NCI-H524 (cell line): ENCODE measurements around the gene SPHK2.

Experiments used
- DNase-seq, 2 experiments: peaks; one replicate each; lab custom pipeline; 2025; lab: John Stamatoyannopoulos, UW

The SPHK2 gene

DNA sequence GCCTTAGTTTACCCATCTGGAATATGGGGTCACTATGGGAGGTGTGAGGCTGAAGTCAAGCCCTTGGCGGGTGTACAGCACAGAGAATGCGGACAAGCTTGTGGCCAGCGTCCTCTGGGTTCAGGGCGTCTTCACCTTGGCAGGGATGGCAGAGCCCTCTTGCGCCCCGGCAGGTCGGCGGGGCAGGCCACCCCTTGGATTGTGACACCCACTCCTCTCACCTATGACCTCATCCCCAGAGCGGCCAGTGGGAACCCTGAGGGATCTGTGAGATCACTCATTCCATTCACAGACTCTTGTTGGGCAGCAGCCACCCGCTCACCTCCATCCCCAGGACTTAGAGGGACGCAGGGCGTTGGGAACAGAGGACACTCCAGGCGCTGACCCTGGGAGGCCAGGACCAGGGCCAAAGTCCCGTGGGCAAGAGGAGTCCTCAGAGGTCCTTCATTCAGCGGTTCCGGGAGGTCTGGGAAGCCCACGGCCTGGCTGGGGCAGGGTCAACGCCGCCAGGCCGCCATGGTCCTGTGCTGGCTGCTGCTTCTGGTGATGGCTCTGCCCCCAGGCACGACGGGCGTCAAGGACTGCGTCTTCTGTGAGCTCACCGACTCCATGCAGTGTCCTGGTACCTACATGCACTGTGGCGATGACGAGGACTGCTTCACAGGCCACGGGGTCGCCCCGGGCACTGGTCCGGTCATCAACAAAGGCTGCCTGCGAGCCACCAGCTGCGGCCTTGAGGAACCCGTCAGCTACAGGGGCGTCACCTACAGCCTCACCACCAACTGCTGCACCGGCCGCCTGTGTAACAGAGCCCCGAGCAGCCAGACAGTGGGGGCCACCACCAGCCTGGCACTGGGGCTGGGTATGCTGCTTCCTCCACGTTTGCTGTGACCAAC, 12.6 kb upstream of the SPHK2 start, which contains the start of gene SPACA4:
TSS of gene SPACA4 (plus strand) at position 280 of the 896 bp plus-strand sequence. CDS start at position 517, 237 bp downstream.
- no peak for DNase-seq

DNA sequence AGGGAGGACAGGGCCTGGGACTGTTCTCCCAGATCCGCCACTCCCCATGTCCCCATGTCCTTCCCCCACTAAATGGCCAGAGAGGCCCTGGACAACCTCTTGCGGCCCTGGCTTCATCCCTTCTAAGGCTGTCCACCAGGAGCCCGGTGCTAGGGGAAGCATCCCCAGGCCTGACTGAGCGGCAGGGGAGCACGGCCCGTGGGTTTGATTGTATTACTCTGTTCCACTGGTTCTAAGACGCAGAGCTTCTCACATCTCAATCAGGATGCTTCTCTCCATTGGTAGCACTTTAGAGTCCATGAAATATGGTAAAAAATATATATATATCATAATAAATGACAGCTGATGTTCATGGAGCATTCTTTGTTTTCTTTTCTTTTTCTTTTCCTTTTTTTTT, 11.9 kb upstream of the SPHK2 start:
- DNase-seq = no peak

DNA sequence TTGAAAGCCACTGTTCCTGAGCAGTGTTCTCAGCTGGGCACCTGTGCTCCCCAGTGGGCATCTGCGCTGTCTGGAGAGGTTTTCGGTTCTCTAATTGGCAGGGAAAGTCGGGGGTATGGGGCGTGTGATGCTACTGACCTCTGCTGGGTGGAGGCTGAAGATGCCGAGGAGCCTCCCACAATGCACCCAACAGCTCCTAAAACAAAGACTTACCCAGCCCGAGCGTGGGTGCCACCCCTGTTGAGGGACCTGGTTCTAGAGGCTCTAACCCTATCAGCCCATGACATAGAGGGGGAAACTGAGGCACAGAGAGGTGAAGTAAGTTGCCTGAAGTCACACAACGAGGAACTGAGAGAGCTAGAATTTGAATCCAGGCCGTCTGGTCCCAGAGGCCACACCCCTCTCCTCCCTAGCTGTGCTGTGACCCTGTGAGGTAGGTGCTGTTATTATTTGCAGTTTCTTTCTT, 10.5 kb upstream of the SPHK2 start:
- peak; percentile 74 to 90 for DNase-seq

DNA sequence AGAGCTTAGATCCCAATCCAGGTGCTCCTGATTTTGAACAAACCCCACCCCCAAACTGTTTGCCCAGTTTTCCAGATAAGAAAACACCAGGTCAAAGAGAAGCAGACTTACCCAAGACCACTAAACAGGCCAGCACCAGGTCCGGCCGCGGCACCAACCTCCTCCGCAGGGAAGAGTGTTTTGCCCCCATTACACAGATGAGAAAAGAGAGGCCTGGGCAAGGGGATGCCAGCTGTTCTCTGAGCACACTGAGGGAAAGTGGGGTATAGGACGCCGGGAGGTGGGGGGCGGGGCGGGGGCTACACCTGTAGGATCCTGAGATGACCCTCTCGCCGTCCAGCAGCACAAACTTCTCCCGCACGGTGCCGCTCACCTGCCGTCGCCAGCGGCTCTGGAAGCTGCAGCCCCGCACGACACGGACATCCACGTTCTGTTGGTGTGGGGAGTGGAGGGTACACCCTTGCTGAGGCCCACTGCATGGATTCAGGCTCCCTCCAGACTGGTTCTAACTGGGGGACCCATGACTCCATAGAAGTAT, 9.7 kb upstream of the SPHK2 start:
- DNase-seq = no peak

DNA sequence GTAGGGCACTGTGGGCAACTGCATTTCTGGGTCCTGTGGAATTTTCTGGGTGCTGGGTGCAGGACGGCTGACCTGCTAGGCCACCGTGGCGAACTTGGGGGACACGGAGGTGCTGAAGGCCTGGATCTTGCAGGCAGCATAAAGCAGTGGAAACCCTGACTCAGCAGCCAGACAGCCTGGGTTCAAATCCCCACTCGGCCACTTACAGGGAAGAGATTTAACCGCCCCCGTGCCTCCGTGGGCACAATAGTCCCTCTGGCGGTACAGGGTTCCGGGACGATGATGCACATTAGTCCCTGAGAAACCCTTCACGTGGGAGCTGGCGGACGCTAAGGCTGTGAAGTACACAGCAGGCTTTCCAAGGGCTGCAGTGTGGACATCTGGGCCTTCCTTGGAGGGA, 7.4 kb upstream of the SPHK2 start:
- no peak for DNase-seq

DNA sequence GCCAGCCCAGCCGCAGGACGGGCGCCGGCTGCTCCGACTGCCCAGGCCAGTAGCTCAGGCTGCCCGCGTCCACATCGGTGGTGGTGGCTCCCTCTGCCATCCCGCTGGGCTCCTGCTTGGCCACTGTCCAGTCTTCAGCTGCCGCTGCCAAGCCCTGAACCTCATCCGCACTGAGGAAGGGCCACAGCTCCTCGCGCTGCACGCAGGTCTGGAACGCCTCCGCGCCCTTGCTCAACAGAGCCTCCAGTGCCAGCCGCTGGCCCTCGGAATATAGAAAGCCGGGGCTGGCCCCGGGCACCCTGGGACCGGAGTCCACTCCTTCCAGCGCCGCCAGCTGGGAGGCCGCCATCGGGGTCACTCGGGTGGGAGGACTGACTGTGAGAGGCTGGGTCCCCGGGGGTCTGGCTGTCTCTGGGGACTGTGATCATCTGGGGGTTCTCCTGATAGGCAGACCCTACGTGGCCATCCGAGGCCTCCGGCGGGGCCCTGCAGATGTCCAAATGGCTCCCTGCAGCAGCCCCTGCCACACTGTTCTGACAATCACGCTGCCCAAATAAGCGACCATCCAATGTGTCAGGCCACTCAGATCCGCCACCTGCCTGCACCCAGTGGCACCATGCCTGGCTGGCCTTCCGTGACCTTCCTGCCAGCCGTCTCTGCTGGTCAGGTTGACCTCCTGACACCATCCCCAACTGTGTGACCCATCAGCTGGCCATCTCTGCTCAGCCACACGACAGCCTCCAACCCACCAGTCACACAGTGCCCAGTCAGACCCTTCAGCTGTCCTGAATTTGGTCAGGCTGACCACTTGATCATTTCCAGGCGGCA, 6.1 kb upstream of the SPHK2 start:
- DNase-seq = no peak

DNA sequence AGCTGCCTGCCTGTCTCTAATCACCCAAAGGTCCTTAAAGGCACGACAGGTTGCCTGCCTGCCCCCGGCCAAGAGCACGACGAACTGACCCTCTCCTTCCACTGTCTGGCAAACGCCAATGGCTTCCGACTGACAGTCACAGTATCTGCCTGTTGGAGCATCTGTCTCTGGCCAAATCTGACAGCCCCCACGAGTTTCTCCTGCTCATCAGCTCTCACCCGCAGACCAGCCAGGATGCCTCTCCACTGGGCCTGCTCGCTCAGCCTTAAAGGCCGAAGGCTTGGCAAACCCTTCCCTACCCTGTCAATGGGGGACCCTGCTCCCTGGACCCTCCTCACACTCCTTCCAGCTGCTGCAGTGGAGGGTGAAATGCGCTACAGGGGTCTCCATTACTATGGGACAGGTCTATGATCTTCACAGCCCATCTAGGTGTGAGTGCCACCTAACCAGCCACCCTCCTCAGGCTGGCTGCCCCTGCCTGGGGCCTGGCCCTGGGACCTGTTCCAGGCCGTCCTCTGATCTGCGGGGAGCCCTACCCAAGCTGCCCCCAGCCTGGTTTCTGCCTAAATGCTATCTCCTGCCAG, 5.4 kb upstream of the SPHK2 start:
- DNase-seq = no peak

DNA sequence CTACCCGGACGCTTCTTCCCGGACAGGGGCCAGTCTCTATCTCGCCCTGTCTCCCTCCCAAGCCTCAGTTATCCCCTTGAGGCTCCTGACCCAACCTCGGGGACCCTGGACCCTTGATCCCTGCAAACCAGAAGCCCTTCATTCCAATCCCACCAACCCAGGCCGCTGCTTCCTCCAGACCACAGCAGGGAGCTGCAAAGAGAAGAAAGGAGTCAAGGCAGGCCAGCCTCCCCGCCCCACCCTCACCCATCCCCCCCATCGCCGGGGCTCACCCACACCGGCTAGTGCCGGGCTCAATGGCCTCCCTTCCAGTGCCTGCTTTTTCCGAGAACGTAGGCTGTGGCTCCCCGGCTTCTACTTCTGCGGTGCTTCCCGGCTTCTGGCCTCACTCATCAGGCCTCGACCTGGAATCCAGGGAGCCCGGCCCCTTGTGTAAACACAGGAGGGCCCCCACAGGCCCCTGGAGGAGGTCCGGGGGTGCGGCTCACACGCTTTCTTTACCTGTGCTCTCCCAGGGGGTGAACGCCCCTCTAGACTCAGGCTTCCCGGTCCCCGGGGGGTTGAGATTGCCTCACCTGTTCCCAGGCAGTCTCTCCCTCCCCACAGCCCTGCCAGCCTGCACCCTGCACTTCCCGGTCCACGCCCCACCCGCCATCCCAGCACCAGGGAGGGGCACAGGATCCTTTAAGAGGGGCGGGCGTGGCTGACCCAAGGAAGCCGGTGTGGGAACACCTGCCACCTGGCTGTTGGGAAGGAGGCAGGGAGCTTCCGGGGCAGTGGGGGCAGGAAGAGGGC, 4.7 kb upstream of the SPHK2 start, which contains the start of gene FAM83E:
TSS of gene FAM83E (minus strand) at position 641 of the 795 bp plus-strand sequence. CDS start 1,704 bp downstream, outside the sequence.
- DNase-seq = no peak

DNA sequence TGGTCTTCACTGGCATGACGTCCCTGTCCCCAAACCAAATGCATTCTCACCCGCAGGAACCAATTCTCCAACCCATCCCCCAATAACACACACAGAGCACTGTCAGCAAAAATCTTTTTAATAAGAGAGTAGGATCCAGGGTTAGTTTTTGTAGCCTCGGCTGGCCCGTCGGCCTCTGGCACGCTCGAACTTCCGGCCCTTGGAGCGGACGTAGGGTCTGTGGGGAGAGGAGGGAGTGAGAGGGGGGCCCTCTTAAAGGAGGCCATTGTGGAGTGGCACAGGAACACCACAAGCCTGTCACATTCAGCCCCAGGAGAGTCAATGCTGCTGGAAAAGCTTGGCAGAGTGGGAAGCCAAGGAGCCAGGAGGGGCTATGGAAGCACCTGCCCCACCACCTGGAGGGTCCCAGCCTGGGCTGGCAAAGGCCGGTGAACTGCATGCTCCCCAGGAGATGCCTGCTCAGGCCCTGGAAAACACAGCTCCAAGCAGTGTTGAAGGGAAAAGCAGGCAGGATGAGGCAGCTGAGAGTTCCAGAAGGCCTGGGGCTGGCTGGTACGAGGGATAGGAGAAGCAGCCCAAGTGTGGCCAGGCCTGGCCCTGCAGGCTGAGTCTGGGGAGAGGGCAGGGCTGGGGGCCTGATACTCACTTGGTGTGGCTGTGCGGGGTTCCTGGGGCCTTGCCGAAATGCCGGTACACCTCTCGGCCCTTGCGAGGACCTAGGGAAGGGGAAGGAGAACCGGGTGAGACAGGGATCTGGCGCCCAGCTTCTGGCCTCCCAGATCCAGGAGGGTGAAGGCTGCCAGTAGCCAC, 3.9 kb upstream of the SPHK2 start:
- DNase-seq = no peak

DNA sequence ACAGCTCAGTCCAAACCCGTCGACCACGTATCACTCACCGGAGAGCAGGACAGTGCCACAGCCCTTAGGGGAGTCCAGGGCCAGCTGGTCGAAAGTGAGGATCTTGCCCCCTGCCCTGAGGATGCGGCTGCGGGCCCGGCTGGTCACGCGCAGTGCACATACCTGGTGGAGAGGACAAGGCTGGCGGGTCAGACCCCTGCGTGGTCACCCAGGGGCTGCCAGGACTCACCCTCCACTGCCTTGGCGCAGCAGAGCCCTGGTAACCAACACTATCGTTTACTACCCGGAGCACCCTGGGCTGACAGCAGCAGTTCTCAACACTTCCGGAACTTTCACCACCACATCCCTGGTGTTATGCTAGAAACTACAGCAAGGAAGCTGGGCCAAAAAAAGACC, 3.3 kb upstream of the SPHK2 start:
- no peak for DNase-seq

DNA sequence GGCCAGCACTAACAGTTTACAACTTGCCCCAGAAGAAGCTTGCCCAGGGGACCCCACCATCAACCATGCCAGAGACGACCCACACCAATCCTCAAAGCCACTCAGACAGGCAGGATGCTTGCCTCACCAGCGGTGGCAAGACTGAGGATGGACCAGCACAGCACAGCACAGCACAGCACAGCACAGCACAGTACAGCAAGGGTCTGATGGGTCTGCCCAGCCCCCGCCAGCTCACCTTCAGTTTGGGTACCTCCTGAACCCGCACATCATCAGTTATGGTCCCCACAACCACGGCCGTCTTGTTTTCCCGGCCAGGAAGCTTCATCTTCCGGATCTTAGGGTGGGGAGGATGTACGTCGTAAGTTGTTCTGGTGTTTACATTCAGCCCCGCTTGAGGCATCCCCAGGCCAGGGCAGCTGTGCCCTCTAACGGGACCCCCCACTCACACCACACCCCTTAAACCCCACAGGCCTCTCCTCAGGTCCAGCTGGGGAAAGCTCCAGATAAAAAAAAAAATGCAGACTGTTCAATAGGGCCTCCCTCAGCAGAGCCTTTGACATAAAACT, 2.7 kb upstream of the SPHK2 start:
- DNase-seq = no peak

DNA sequence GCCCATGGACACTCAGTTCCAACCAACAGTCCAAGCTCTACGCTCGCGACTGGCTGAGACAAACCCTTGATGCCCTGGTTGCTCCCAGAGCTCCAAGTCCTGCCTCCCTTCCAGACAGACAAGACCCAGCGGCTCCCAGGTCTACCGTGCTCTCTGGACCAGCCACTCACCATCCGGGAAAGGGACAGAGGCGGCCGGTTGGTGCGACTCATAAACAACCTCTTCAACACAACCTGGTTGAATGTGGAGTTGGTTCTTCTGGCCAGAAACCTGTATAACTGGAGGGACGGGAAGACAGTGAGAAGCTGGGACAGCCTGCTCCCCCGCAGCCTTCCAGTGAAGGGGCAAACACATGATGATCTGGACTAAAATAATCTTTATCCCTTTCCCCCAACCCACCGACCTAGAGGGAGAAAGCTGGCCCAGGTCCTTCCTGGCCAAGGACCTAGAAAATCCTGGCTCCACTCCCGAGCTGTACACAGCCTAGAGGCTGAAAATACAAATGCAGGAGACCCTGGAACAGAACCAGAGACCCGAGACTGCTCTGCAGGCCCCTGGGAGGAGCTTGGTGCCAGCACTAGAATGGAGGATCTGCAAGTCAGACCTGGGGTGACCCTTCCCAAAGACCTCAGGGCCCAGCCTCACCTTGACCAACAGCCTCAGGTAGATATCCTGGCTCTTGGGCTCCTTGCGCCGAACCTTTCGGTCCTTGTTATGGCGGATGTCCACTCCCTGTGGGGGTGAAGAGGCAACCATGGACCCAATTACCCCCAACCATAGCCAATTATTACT, 2.0 kb upstream of the SPHK2 start:
- DNase-seq = no peak

DNA sequence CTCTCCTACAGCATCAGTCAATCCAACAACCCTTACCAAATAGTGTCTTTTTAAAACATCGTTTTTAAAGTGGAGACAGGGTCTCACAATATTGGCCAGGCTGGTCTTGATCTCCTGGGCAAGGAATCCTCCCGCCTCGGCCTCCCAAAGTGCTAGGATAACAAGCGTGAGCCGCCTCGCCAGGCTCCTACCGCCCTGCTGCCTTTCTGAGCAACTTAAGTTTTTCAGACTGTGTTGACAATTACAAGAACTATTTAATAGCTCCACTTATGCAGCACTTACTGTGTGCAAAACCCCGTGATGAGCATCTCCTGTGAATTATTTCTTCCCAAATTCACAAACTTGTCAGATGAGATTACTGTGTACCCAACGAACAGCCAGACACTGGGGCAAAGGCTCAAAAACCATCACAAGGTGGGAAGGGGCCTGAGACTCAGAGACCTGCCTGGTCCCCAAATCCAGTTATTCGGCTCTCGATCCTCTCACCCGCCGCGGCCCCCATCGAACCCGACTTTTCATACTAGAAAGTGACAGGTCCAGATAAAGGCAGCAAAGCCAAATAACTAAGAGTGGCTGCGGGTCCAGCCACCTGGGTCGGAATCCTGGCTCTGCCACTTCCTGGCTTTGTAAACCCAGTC, 909 bp upstream of the SPHK2 start:
- DNase-seq = no peak

DNA sequence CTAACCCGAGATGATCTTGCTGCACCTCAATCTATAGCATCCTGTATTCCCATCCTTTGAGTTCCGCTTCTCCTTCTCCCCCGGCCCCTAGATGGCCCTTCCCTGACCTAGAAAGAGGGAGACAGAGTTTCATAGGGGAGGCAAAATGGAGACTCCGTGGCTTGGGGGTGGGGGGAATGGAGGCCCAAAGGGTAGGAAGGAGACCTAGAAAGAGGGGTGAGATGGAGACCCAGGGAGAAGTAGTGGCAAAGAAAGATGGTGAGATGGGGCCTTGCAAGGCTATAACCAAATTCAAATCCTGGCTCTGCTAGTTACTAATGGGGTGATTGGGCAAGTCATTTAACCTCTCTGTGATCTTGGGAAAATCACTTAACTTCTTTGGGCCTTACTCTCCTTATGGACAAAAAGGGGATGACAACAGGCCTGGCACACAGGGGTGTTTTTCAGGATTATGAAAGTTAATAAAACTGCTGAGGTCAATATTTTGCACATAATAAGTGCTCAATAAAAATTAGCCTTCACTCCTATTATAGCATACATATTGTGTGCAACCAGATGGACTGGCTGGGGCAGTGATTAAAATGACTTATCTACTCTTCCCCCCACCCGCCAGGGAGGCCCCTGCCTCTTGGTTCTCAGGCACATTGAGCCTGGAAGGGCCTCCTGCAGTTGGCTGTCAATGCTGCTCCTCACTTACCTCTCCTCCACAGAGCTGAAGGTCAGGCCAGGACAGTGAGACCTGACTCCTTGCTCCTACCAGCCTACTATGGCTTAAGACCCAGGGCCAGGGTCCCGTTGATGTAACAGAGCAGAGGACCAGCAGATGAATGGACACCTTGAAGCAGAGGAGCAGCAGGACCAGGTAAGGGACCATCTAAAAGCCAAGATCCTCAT, 633 bp downstream of the SPHK2 start:
- no peak for DNase-seq

DNA sequence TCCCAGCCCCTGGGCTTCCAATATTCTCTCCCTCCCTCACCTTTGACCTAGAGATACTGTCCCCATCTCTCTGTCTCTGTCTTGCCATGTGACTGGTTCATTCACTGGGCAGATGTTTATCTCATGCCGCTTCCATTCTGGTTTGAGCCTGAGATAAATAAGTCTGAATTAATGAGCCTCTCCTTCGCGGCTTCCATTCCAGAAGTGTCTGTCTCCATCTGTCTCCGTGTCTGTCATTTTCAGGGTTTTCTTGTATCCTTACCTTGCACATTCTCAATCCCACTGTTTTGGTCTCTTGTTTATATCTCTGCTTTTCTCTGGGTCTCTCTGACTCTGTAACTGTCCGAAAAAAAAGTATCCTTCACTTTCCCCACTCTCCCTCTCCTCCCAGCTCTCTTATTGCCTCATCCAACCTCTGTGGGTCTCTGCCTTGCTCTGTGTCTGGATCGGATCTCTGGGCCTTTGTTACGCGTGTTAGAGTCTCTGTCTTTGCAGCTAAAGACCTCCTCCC, 4.3 kb downstream of the SPHK2 start:
- peak; percentile 33 to 75 for DNase-seq

DNA sequence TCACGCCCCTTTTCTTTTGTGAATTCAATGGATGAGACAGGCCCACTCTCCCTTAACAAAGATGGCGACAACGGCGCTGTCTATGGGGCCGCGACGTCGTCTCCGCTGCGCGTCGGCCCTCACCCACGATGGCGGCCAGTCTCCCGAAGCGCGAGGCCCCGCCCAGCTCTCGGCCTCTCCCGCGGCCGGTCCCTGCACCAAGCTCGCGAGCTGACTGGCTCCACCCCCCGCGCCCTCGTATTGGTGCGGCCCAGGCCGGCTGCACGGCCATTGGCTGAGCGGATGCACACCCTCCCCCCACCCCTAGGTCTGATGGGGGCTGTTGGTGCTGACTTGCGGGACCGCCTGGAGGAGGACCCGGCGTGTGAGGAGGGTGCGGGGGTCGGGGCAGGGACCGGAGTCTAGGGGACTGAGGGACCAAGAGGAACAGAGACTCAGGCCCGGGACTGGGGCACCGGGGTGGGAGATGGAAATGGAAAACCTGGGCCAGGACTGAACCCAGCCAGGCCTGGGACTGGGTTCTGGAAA, 4.8 kb downstream of the SPHK2 start:
- peak; percentile 97 to 98 for DNase-seq
